NT2/D1 (cell line): ENCODE data around the gene CRYGB.

Experiments used
- SUZ12 ChIP-seq: IDR thresholded peaks from 2 replicates; pipeline ENCODE4 v1.6.1; 2011; ENCODE audit not compliant: insufficient read length, insufficient read depth; ENCODE audit errors: extremely low read depth
- ZNF274 ChIP-seq: IDR thresholded peaks from 2 replicates; pipeline ENCODE4 v1.6.1; 2011; ENCODE audit warnings: mild to moderate bottlenecking, low read depth, low read length

GRCh38 chr2:208183972-208184705 is 38.2 kb upstream of the CRYGB start:
- TF ChIP-seq ZNF274 (no peak), SUZ12 (no peak)
